IMR-90 (cell line): Measurements from ENCODE around the gene FRMD6. TPM values are rescaled to one million over a fixed set of nuclear protein-coding genes. Genes with fewer than 3 reads are reported as not detected.

ENCODE experiments used
- ATAC-seq: fragments of 200-7000 bp; cut with Tn5 transposase; 2 replicates; pipeline ENCODE4 v1.9.1; 2020; ENCODE audit warnings: low read depth, mild to moderate bottlenecking, moderate library complexity
- BruUV-seq: library from RNA; stranded (reverse); fragments of 400-500 nt; replicated peaks from 2 replicates; lab custom pipeline; 2021; lab: Mats Ljungman, UMichigan
- CTCF ChIA-PET: fragments of 300-600 bp; formaldehyde crosslinking; extraction: SDS; loops from one replicate; lab custom pipeline; 2021; ENCODE audit warnings: antibody characterized with exemption; lab: Yijun Ruan, JAX
- POLR2A ChIA-PET: fragments of 300-600 bp; sonication (Branson Sonifier 250); formaldehyde crosslinking; loops from one replicate; lab custom pipeline; 2022; ENCODE audit warnings: antibody characterized with exemption; ENCODE audit not compliant: unreplicated experiment; lab: Charles Lee
- DNase-seq: peaks from one replicate; pipeline ENCODE4 v3.0.0; 2013
- H2AFZ ChIP-seq: replicated peaks from 2 replicates; pipeline ENCODE3; 2013; ENCODE audit warnings: low read length, mild to moderate bottlenecking; ENCODE audit not compliant: poor library complexity
- H2AK5ac ChIP-seq: 2 replicates; pipeline ENCODE4 v1.6.1; 2013; ENCODE audit warnings: low read depth, low read length, inconsistent platforms
- H2AK9ac ChIP-seq: replicated peaks from 2 replicates; pipeline ENCODE3; 2013; ENCODE audit warnings: mild to moderate bottlenecking, low read depth, low read length, moderate library complexity; ENCODE audit not compliant: poor library complexity
- H2BK120ac ChIP-seq: 2 replicates; pipeline ENCODE4 v1.6.1; 2013; ENCODE audit warnings: low read depth, low read length, inconsistent platforms
- H2BK15ac ChIP-seq: 3 replicates; pipeline ENCODE4 v1.6.1; 2013; ENCODE audit warnings: low read depth, low read length, inconsistent platforms
- H2BK20ac ChIP-seq: 2 replicates; pipeline ENCODE4 v1.6.1; 2013; ENCODE audit warnings: low read depth, mild to moderate bottlenecking, inconsistent platforms, low read length, moderate library complexity
- H2BK5ac ChIP-seq: 2 replicates; pipeline ENCODE4 v1.6.1; 2013; ENCODE audit warnings: mild to moderate bottlenecking, low read depth, low read length, inconsistent platforms; ENCODE audit not compliant: poor library complexity, severe bottlenecking
- H3K14ac ChIP-seq: replicated peaks from 2 replicates; pipeline ENCODE4 v1.6.1; 2013; ENCODE audit warnings: low read depth, low read length, inconsistent platforms
- H3K18ac ChIP-seq: 2 replicates; pipeline ENCODE4 v1.6.1; 2013; ENCODE audit warnings: low read depth, low read length, control low read depth
- H3K23ac ChIP-seq: 2 replicates; pipeline ENCODE4 v1.6.1; 2013; ENCODE audit warnings: low read depth, low read length, inconsistent platforms
- H3K27ac ChIP-seq: 2 replicates; pipeline ENCODE4 v1.5.1; 2013; ENCODE audit warnings: mild to moderate bottlenecking, control low read depth, low read length; ENCODE audit not compliant: insufficient read depth
- H3K27me3 ChIP-seq: 2 replicates; pipeline ENCODE4 v1.6.1; 2013; ENCODE audit warnings: low read length; ENCODE audit not compliant: control insufficient read depth, insufficient read depth
- H3K36me3 ChIP-seq: 2 replicates; pipeline ENCODE4 v1.6.1; 2013; ENCODE audit warnings: low read length, mixed read lengths; ENCODE audit not compliant: control insufficient read depth, insufficient read depth
- H3K4ac ChIP-seq: 2 replicates; pipeline ENCODE4 v1.6.1; 2013; ENCODE audit warnings: low read depth, low read length, inconsistent platforms
- H3K4me1 ChIP-seq: 2 replicates; pipeline ENCODE4 v1.6.1; 2013; ENCODE audit warnings: low read length, mixed read lengths; ENCODE audit not compliant: control insufficient read depth, insufficient read depth
- H3K4me2 ChIP-seq: 2 replicates; pipeline ENCODE4 v1.6.1; 2013; ENCODE audit warnings: low read depth, mild to moderate bottlenecking, control low read depth, low read length, moderate library complexity
- H3K4me3 ChIP-seq: 2 replicates; pipeline ENCODE4 v1.5.1; 2013; ENCODE audit warnings: low read depth, mild to moderate bottlenecking, control low read depth, low read length, moderate library complexity; ENCODE audit not compliant: insufficient read depth
- H3K56ac ChIP-seq: 2 replicates; pipeline ENCODE4 v1.6.1; 2013; ENCODE audit warnings: low read length, inconsistent platforms; ENCODE audit not compliant: insufficient read depth; ENCODE audit errors: extremely low read depth
- H3K79me1 ChIP-seq, 2 experiments: 2 replicates each; pipeline ENCODE4 v1.6.1; 2013; ENCODE audit warnings: low read length in 2 of 2, inconsistent platforms in 1 of 2, low read depth in 1 of 2
- H3K9ac ChIP-seq: 2 replicates; pipeline ENCODE4 v1.6.1; 2013; ENCODE audit warnings: low read depth, low read length, control low read depth
- H3K9me1 ChIP-seq: 2 replicates; pipeline ENCODE4 v1.6.1; 2013; ENCODE audit warnings: low read length, inconsistent platforms; ENCODE audit not compliant: insufficient read depth
- H3K9me3 ChIP-seq: 2 replicates; pipeline ENCODE4 v1.6.1; 2013; ENCODE audit warnings: low read length; ENCODE audit not compliant: control insufficient read depth, insufficient read depth
- H4K20me1 ChIP-seq: 2 replicates; pipeline ENCODE4 v1.6.1; 2013; ENCODE audit warnings: low read length, inconsistent platforms; ENCODE audit not compliant: insufficient read depth
- H4K5ac ChIP-seq: 2 replicates; pipeline ENCODE4 v1.6.1; 2013; ENCODE audit warnings: mild to moderate bottlenecking, low read depth, low read length, control low read depth
- H4K8ac ChIP-seq, 2 experiments: 2 replicates each; pipeline ENCODE4 v1.6.1; 2013; ENCODE audit warnings: low read depth in 2 of 2, low read length in 2 of 2, control low read depth in 1 of 2, inconsistent platforms in 1 of 2
- H4K91ac ChIP-seq: 2 replicates; pipeline ENCODE4 v1.6.1; 2013; ENCODE audit warnings: low read depth, low read length, inconsistent platforms; ENCODE audit not compliant: insufficient read depth
- BHLHE40 ChIP-seq: fragments of 150-350 bp; IDR thresholded peaks from 2 replicates; pipeline ENCODE4 v1.6.1; 2016; ENCODE audit warnings: mild to moderate bottlenecking, low read depth, low read length
- CEBPB ChIP-seq: IDR thresholded peaks from 2 replicates; pipeline ENCODE4 v1.6.1; 2012; ENCODE audit warnings: low read depth, low read length, improper control_type of control experiment
- CHD1 ChIP-seq: IDR thresholded peaks from 2 replicates; pipeline ENCODE4 v1.6.1; 2012; ENCODE audit warnings: low read depth, low read length, improper control_type of control experiment
- FOS ChIP-seq: fragments of 150-350 bp; IDR thresholded peaks from 2 replicates; pipeline ENCODE4 v1.6.1; 2016; ENCODE audit warnings: low read depth, low read length
- MAFK ChIP-seq: IDR thresholded peaks from 2 replicates; pipeline ENCODE4 v1.6.1; 2012; ENCODE audit warnings: low read depth, low read length, improper control_type of control experiment
- MAZ ChIP-seq: IDR thresholded peaks from 2 replicates; pipeline ENCODE4 v1.6.1; 2012; ENCODE audit warnings: low read depth, mild to moderate bottlenecking, low read length, improper control_type of control experiment, moderate library complexity, borderline replicate concordance
- MXI1 ChIP-seq: IDR thresholded peaks from 2 replicates; pipeline ENCODE4 v1.6.1; 2012; ENCODE audit warnings: low read depth, mild to moderate bottlenecking, low read length, moderate library complexity, borderline replicate concordance
- NFE2L2 ChIP-seq: fragments of 150-350 bp; IDR thresholded peaks from 2 replicates; pipeline ENCODE4 v1.6.1; 2016; ENCODE audit warnings: low read depth, mild to moderate bottlenecking, low read length
- POLR2A ChIP-seq: IDR thresholded peaks from 2 replicates; pipeline ENCODE4 v1.6.1; 2012; ENCODE audit warnings: mild to moderate bottlenecking, low read depth, low read length
- RAD21 ChIP-seq: IDR thresholded peaks from 2 replicates; pipeline ENCODE4 v1.6.1; 2012; ENCODE audit warnings: low read length, improper control_type of control experiment
- RCOR1 ChIP-seq: IDR thresholded peaks from 2 replicates; pipeline ENCODE4 v1.6.1; 2012; ENCODE audit warnings: mild to moderate bottlenecking, low read length, improper control_type of control experiment; ENCODE audit not compliant: insufficient replicate concordance
- RFX5 ChIP-seq: IDR thresholded peaks from 2 replicates; pipeline ENCODE4 v1.8.0; 2012; ENCODE audit warnings: low read depth, mild to moderate bottlenecking, low read length, moderate library complexity
- SMC3 ChIP-seq: fragments of 150-350 bp; IDR thresholded peaks from 2 replicates; pipeline ENCODE4 v1.6.1; 2016; ENCODE audit warnings: low read depth, mild to moderate bottlenecking, antibody characterized with exemption, low read length, moderate library complexity
- WGBS, 2 experiments: methylation state at CpG; one replicate each; pipeline versions ENCODE4 v1.1.5 to v1.1.7; 2013; ENCODE audit warnings: missing lambda C conversion rate in 2 of 2; ENCODE audit not compliant: insufficient read length in 1 of 2; ENCODE audit errors: extremely low coverage in 2 of 2; 5-methylcytosine and 5-hydroxymethylcytosine counted together
- dilution Hi-C: fragments of 300-500 bp; cut with HindIII; formaldehyde crosslinking; loops from one replicate; pipeline ENCODE4 v1.14.3; 2018; ENCODE audit warnings: low sequenced_read_pairs; ENCODE audit not compliant: unreplicated experiment
- in situ Hi-C: fragments of 300-500 bp; cut with MboI; formaldehyde crosslinking; loops from 3 replicates; pipeline ENCODE4 v1.14.3; 2019; ENCODE audit warnings: low sequenced_read_pairs, inconsistent platforms, mixed read lengths
- intact Hi-C: fragments of 100-400 bp; cut with micrococcal nuclease; formaldehyde crosslinking; loops from 2 replicates; pipeline ENCODE4 v1.10.0; 2022
- polyA plus RNA-seq, 3 experiments: library from polyadenylated mRNA; depleted of rRNA; stranded (reverse); fragments of >200 nt; gene quantifications; 2 replicates each; pipeline ENCODE4 v1.2.3, GENCODE V29; 2012; ENCODE audit warnings: low replicate concordance in 1 of 3
- total RNA-seq: library from RNA; depleted of rRNA; stranded (reverse); fragments of >200 nt; gene quantifications from 2 replicates; pipeline ENCODE4 v1.2.3, GENCODE V29; 2012
- TF ChIP-seq, protein P1 (sequence below): fragments of 150-350 bp; IDR thresholded peaks from 2 replicates; pipeline ENCODE4 v1.6.1; 2016; ENCODE audit warnings: low read depth, mild to moderate bottlenecking, low read length, moderate library complexity, borderline replicate concordance
- TF ChIP-seq, protein P2 (sequence below): fragments of 150-350 bp; IDR thresholded peaks from 2 replicates; pipeline ENCODE4 v1.6.1; 2017; ENCODE audit warnings: mild to moderate bottlenecking, antibody characterized with exemption, low read length, low read depth
- TF ChIP-seq, protein P3 (sequence below): conservative IDR thresholded peaks from 2 replicates; pipeline ENCODE4 v1.5.1; 2012; ENCODE audit warnings: mild to moderate bottlenecking, low read depth, low read length, improper control_type of control experiment

The FRMD6 gene
- total and polyA plus RNA-seq, 2 of the 4 experiments (the other 2 are of a cell fraction): 243 to 682 TPM

DNA sequence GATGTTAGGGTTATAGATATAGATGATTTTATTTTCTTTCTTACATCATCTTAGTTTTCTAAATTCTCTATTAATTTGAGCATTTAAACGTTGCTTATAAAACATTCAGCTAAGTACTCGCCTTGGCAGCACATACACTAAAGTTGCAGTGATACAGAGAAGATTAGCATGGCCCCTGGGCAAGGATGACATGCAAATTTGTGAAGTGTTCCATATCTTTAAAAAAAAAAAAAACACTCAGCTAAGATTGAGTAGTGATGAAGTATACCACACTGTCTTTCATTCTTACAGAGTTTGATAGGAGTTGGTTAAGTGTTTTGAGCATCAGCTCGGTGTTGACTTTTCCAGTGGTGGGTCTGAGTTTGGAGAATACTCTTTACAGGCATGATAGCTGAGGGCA lies 72.3 kb downstream of the FRMD6 start:
- Histone ChIP-seq H4K91ac (no peak overlapping the region), H3K4ac (no peak overlapping the region), H2BK15ac (no peak overlapping the region), H3K14ac (no peak overlapping the region), H3K79me1 (peaks cover 27 to 60% of the 10 kb centered on the region in 2 experiments), H3K4me3 (no peak overlapping the region), H2AK9ac (no peak overlapping the region), H3K56ac (no peak overlapping the region), H3K9me1 (peaks cover 10% of the 10 kb centered on the region; the same call in 1 of the 2 replicates), H3K4me1 (peaks cover 8% of the 10 kb centered on the region), H3K27me3 (no peaks in the 10 kb centered on the region), H3K23ac (no peak overlapping the region), H3K36me3 (peaks cover 56% of the 10 kb centered on the region), H4K20me1 (peaks cover 34% of the 10 kb centered on the region), H2BK20ac (no peak overlapping the region), H3K27ac (no peak overlapping the region), H4K8ac (no peak overlapping the region), H2BK5ac (peak overlapping the region; percentile 19), H3K9me3 (no peaks in the 10 kb centered on the region), H3K18ac (no peak overlapping the region), H3K9ac (no peak overlapping the region), H2BK120ac (no peak overlapping the region), H3K4me2 (no peak overlapping the region), H4K5ac (no peak overlapping the region), H2AK5ac (no peak overlapping the region), H2AFZ (no peak overlapping the region)
- ATAC-seq: no peak
- CTCF ChIA-PET: no interaction called here
- DNase-seq: peak; percentile 2
- BruUV-seq: no TSS peak
- intact Hi-C loops (no loop called here), dilution Hi-C loops (no loop called here), in situ Hi-C loops (no loop called here)
- TF ChIP-seq MAFK: no peak
- no peak for TF ChIP-seq CEBPB
- TF ChIP-seq NFE2L2: no peak
- TF ChIP-seq, protein P1, sequence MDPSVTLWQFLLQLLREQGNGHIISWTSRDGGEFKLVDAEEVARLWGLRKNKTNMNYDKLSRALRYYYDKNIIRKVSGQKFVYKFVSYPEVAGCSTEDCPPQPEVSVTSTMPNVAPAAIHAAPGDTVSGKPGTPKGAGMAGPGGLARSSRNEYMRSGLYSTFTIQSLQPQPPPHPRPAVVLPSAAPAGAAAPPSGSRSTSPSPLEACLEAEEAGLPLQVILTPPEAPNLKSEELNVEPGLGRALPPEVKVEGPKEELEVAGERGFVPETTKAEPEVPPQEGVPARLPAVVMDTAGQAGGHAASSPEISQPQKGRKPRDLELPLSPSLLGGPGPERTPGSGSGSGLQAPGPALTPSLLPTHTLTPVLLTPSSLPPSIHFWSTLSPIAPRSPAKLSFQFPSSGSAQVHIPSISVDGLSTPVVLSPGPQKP: no peak
- TF ChIP-seq SMC3: no peak
- no peak for TF ChIP-seq RCOR1
- TF ChIP-seq POLR2A: no peak
- no peak for TF ChIP-seq CHD1
- TF ChIP-seq, protein P2, sequence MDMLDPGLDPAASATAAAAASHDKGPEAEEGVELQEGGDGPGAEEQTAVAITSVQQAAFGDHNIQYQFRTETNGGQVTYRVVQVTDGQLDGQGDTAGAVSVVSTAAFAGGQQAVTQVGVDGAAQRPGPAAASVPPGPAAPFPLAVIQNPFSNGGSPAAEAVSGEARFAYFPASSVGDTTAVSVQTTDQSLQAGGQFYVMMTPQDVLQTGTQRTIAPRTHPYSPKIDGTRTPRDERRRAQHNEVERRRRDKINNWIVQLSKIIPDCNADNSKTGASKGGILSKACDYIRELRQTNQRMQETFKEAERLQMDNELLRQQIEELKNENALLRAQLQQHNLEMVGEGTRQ: no peak
- TF ChIP-seq, protein P3, sequence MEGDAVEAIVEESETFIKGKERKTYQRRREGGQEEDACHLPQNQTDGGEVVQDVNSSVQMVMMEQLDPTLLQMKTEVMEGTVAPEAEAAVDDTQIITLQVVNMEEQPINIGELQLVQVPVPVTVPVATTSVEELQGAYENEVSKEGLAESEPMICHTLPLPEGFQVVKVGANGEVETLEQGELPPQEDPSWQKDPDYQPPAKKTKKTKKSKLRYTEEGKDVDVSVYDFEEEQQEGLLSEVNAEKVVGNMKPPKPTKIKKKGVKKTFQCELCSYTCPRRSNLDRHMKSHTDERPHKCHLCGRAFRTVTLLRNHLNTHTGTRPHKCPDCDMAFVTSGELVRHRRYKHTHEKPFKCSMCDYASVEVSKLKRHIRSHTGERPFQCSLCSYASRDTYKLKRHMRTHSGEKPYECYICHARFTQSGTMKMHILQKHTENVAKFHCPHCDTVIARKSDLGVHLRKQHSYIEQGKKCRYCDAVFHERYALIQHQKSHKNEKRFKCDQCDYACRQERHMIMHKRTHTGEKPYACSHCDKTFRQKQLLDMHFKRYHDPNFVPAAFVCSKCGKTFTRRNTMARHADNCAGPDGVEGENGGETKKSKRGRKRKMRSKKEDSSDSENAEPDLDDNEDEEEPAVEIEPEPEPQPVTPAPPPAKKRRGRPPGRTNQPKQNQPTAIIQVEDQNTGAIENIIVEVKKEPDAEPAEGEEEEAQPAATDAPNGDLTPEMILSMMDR: no peak
- no peak for TF ChIP-seq MAZ
- no peak for TF ChIP-seq RAD21
- no peak for TF ChIP-seq RFX5
- no peak for TF ChIP-seq FOS
- TF ChIP-seq MXI1: no peak
- no peak for TF ChIP-seq BHLHE40
- POLR2A ChIA-PET: interaction anchor here (0.6 kb wide), 1 partner anchor 566 kb away, joined by 3 read pairs; no protein-coding TSS in a partner anchor
- no CpG with 5 or more reads among the region's 3 CpGs for WGBS, 2 experiments
